ENCODE results near the gene FAM76A.

FAM76A gene

GRCh38 chr1:27726173-27727044, 648 bp downstream of the FAM76A start:
- peak overlapping the region; percentile 87 for H3K27ac ChIP-seq (ENCODE audit: low read length)
- peaks cover 13% of the 10 kb centered on the region for H3K4me1 ChIP-seq (ENCODE audit: control insufficient read depth, insufficient read depth, low read length)
- no peaks in the 10 kb centered on the region for H3K27me3 ChIP-seq (ENCODE audit: control insufficient read depth in 1 of 2, insufficient read depth in 2 of 2, low read length in 2 of 2)
- H3K36me3 ChIP-seq (ENCODE audit: control insufficient read depth in 2 of 2, insufficient read depth in 2 of 2, low read length in 2 of 2) = peaks cover 6 to 12% of the 10 kb centered on the region in 2 donors
- peak overlapping the region; percentile 69 to 82 for H3K9ac ChIP-seq (ENCODE audit: low read length in 2 of 2)
- no peaks in the 10 kb centered on the region for H3K9me3 ChIP-seq (ENCODE audit: control insufficient read depth in 2 of 2, low read length in 2 of 2)
- peak overlapping the region; percentile 69 to 85 for H3K4me3 ChIP-seq (ENCODE audit: low read length in 2 of 2)

GRCh38 chr1:27727126-27727525, 1.4 kb downstream of the FAM76A start:
- no peak overlapping the region for H3K4me3 ChIP-seq (ENCODE audit: low read length in 2 of 2)
- peaks cover 13% of the 10 kb centered on the region for H3K4me1 ChIP-seq (ENCODE audit: control insufficient read depth, insufficient read depth, low read length)
- H3K9me3 ChIP-seq (ENCODE audit: control insufficient read depth in 2 of 2, low read length in 2 of 2) = no peaks in the 10 kb centered on the region
- peak overlapping the region in 1 of 2 donors; percentile 23 for H3K9ac ChIP-seq (ENCODE audit: low read length in 2 of 2)
- H3K27ac ChIP-seq (ENCODE audit: low read length) = no peak overlapping the region
- H3K27me3 ChIP-seq (ENCODE audit: control insufficient read depth in 1 of 2, insufficient read depth in 2 of 2, low read length in 2 of 2) = no peaks in the 10 kb centered on the region
- peaks cover 6 to 12% of the 10 kb centered on the region in 2 donors for H3K36me3 ChIP-seq (ENCODE audit: control insufficient read depth in 2 of 2, insufficient read depth in 2 of 2, low read length in 2 of 2)

GRCh38 chr1:27736252-27736651, 10.5 kb downstream of the FAM76A start:
- Histone ChIP-seq H3K27ac (ENCODE audit: low read length) (no peak overlapping the region), H3K36me3 (ENCODE audit: control insufficient read depth in 2 of 2, insufficient read depth in 2 of 2, low read length in 2 of 2) (peaks cover 35 to 36% of the 10 kb centered on the region in 2 donors), H3K9ac (ENCODE audit: low read length in 2 of 2) (no peak overlapping the region), H3K4me1 (ENCODE audit: control insufficient read depth, insufficient read depth, low read length) (no peaks in the 10 kb centered on the region), H3K9me3 (ENCODE audit: control insufficient read depth in 2 of 2, low read length in 2 of 2) (no peaks in the 10 kb centered on the region), H3K4me3 (ENCODE audit: low read length in 2 of 2) (no peak overlapping the region), H3K27me3 (ENCODE audit: control insufficient read depth in 1 of 2, insufficient read depth in 2 of 2, low read length in 2 of 2) (no peaks in the 10 kb centered on the region)

GRCh38 chr1:27741121-27741520, 15.4 kb downstream of the FAM76A start:
- Histone ChIP-seq H3K4me3 (ENCODE audit: low read length in 2 of 2) (no peak overlapping the region), H3K4me1 (ENCODE audit: control insufficient read depth, insufficient read depth, low read length) (no peaks in the 10 kb centered on the region), H3K27me3 (ENCODE audit: control insufficient read depth in 1 of 2, insufficient read depth in 2 of 2, low read length in 2 of 2) (no peaks in the 10 kb centered on the region), H3K27ac (ENCODE audit: low read length) (no peak overlapping the region), H3K9me3 (ENCODE audit: control insufficient read depth in 2 of 2, low read length in 2 of 2) (no peaks in the 10 kb centered on the region), H3K9ac (ENCODE audit: low read length in 2 of 2) (no peak overlapping the region), H3K36me3 (ENCODE audit: control insufficient read depth in 2 of 2, insufficient read depth in 2 of 2, low read length in 2 of 2) (peaks cover 46 to 47% of the 10 kb centered on the region in 2 donors)

GRCh38 chr1:27744556-27744955, 18.8 kb downstream of the FAM76A start:
- Histone ChIP-seq H3K4me3 (ENCODE audit: low read length in 2 of 2) (no peak overlapping the region), H3K36me3 (ENCODE audit: control insufficient read depth in 2 of 2, insufficient read depth in 2 of 2, low read length in 2 of 2) (peaks cover 37 to 48% of the 10 kb centered on the region in 2 donors), H3K27me3 (ENCODE audit: control insufficient read depth in 1 of 2, insufficient read depth in 2 of 2, low read length in 2 of 2) (no peaks in the 10 kb centered on the region)

GRCh38 chr1:27745466-27745865, 19.7 kb downstream of the FAM76A start:
- no peak overlapping the region for H3K27ac ChIP-seq (ENCODE audit: low read length)
- no peak overlapping the region for H3K4me3 ChIP-seq (ENCODE audit: low read length in 2 of 2)
- H3K36me3 ChIP-seq (ENCODE audit: control insufficient read depth in 2 of 2, insufficient read depth in 2 of 2, low read length in 2 of 2) = peaks cover 30 to 48% of the 10 kb centered on the region in 2 donors
- no peak overlapping the region for H3K9ac ChIP-seq (ENCODE audit: low read length in 2 of 2)
- H3K4me1 ChIP-seq (ENCODE audit: control insufficient read depth, insufficient read depth, low read length) = no peaks in the 10 kb centered on the region
- no peaks in the 10 kb centered on the region for H3K27me3 ChIP-seq (ENCODE audit: control insufficient read depth in 1 of 2, insufficient read depth in 2 of 2, low read length in 2 of 2)
- H3K9me3 ChIP-seq (ENCODE audit: control insufficient read depth in 2 of 2, low read length in 2 of 2) = no peaks in the 10 kb centered on the region

More at GRCh38 chr1:27744556-27744955, 18.8 kb downstream of the FAM76A start:
- no peaks in the 10 kb centered on the region for H3K4me1 ChIP-seq (ENCODE audit: control insufficient read depth, insufficient read depth, low read length)
- H3K9ac ChIP-seq (ENCODE audit: low read length in 2 of 2) = no peak overlapping the region
- no peak overlapping the region for H3K27ac ChIP-seq (ENCODE audit: low read length)
- H3K9me3 ChIP-seq (ENCODE audit: control insufficient read depth in 2 of 2, low read length in 2 of 2) = no peaks in the 10 kb centered on the region

- H3K9me3 ChIP-seq (ENCODE audit: control insufficient read depth in 2 of 2, low read length in 2 of 2) = no peaks in the 10 kb centered on the region
- H3K4me3 ChIP-seq (ENCODE audit: low read length in 2 of 2) = no peak overlapping the region
- no peak overlapping the region for H3K27ac ChIP-seq (ENCODE audit: low read length)
- H3K4me1 ChIP-seq (ENCODE audit: control insufficient read depth, insufficient read depth, low read length) = no peaks in the 10 kb centered on the region
- H3K27me3 ChIP-seq (ENCODE audit: control insufficient read depth in 1 of 2, insufficient read depth in 2 of 2, low read length in 2 of 2) = no peaks in the 10 kb centered on the region
- peaks cover 27 to 37% of the 10 kb centered on the region in 2 donors for H3K36me3 ChIP-seq (ENCODE audit: control insufficient read depth in 2 of 2, insufficient read depth in 2 of 2, low read length in 2 of 2)
- H3K9ac ChIP-seq (ENCODE audit: low read length in 2 of 2) = no peak overlapping the region
Observed at GRCh38 chr1:27752360-27752759, 26.6 kb downstream of the FAM76A start.

- no peak overlapping the region for H3K4me3 ChIP-seq (ENCODE audit: low read length in 2 of 2)
- H3K27me3 ChIP-seq (ENCODE audit: control insufficient read depth in 1 of 2, insufficient read depth in 2 of 2, low read length in 2 of 2) = no peaks in the 10 kb centered on the region
- no peak overlapping the region for H3K27ac ChIP-seq (ENCODE audit: low read length)
- no peaks in the 10 kb centered on the region for H3K9me3 ChIP-seq (ENCODE audit: control insufficient read depth in 2 of 2, low read length in 2 of 2)
- no peaks in the 10 kb centered on the region for H3K4me1 ChIP-seq (ENCODE audit: control insufficient read depth, insufficient read depth, low read length)
- no peak overlapping the region for H3K9ac ChIP-seq (ENCODE audit: low read length in 2 of 2)
- H3K36me3 ChIP-seq (ENCODE audit: control insufficient read depth in 2 of 2, insufficient read depth in 2 of 2, low read length in 2 of 2) = peaks cover 32 to 38% of the 10 kb centered on the region in 2 donors
Observed at GRCh38 chr1:27755286-27755685, 29.5 kb downstream of the FAM76A start.

- H3K27ac ChIP-seq (ENCODE audit: low read length) = no peak overlapping the region
- no peaks in the 10 kb centered on the region for H3K9me3 ChIP-seq (ENCODE audit: control insufficient read depth in 2 of 2, low read length in 2 of 2)
- no peaks in the 10 kb centered on the region for H3K4me1 ChIP-seq (ENCODE audit: control insufficient read depth, insufficient read depth, low read length)
- H3K36me3 ChIP-seq (ENCODE audit: control insufficient read depth in 2 of 2, insufficient read depth in 2 of 2, low read length in 2 of 2) = peaks cover 31 to 35% of the 10 kb centered on the region in 2 donors
- no peak overlapping the region for H3K4me3 ChIP-seq (ENCODE audit: low read length in 2 of 2)
- H3K27me3 ChIP-seq (ENCODE audit: control insufficient read depth in 1 of 2, insufficient read depth in 2 of 2, low read length in 2 of 2) = no peaks in the 10 kb centered on the region
- H3K9ac ChIP-seq (ENCODE audit: low read length in 2 of 2) = peak overlapping the region in 1 of 2 donors; percentile 6
Observed at GRCh38 chr1:27755865-27756264, 30.1 kb downstream of the FAM76A start.

GRCh38 chr1:27759236-27759635, 33.5 kb downstream of the FAM76A start:
- no peak overlapping the region for H3K4me3 ChIP-seq (ENCODE audit: low read length in 2 of 2)
- no peaks in the 10 kb centered on the region for H3K27me3 ChIP-seq (ENCODE audit: control insufficient read depth in 1 of 2, insufficient read depth in 2 of 2, low read length in 2 of 2)
- H3K4me1 ChIP-seq (ENCODE audit: control insufficient read depth, insufficient read depth, low read length) = no peaks in the 10 kb centered on the region
- no peak overlapping the region for H3K9ac ChIP-seq (ENCODE audit: low read length in 2 of 2)
- H3K9me3 ChIP-seq (ENCODE audit: control insufficient read depth in 2 of 2, low read length in 2 of 2) = no peaks in the 10 kb centered on the region
- peaks cover 34 to 36% of the 10 kb centered on the region in 2 donors for H3K36me3 ChIP-seq (ENCODE audit: control insufficient read depth in 2 of 2, insufficient read depth in 2 of 2, low read length in 2 of 2)
- H3K27ac ChIP-seq (ENCODE audit: low read length) = no peak overlapping the region

GRCh38 chr1:27760426-27760825, 34.7 kb downstream of the FAM76A start:
- Histone ChIP-seq H3K9ac (ENCODE audit: low read length in 2 of 2) (no peak overlapping the region), H3K9me3 (ENCODE audit: control insufficient read depth in 2 of 2, low read length in 2 of 2) (no peaks in the 10 kb centered on the region), H3K4me3 (ENCODE audit: low read length in 2 of 2) (no peak overlapping the region), H3K36me3 (ENCODE audit: control insufficient read depth in 2 of 2, insufficient read depth in 2 of 2, low read length in 2 of 2) (peaks cover 24 to 27% of the 10 kb centered on the region in 2 donors), H3K27me3 (ENCODE audit: control insufficient read depth in 1 of 2, insufficient read depth in 2 of 2, low read length in 2 of 2) (no peaks in the 10 kb centered on the region), H3K27ac (ENCODE audit: low read length) (no peak overlapping the region), H3K4me1 (ENCODE audit: control insufficient read depth, insufficient read depth, low read length) (no peaks in the 10 kb centered on the region)

All from stomach smooth muscle (tissue), 2 donors.